HEK293 (cell line): Measurements from ENCODE around the gene FAM43A.

Experiments
- BCL11A ChIP-seq: fragments of 450-650 bp; formaldehyde crosslinking; IDR thresholded peaks from 2 replicates; pipeline ENCODE4 v1.5.1; 2016; ENCODE audit warnings: low read depth, missing biosample characterization, missing genetic modification characterization
- KLF1 ChIP-seq: fragments of 450-650 bp; formaldehyde crosslinking; IDR thresholded peaks from 2 replicates; pipeline ENCODE4 v1.5.1; 2016; ENCODE audit warnings: missing biosample characterization, missing genetic modification characterization
- KLF16 ChIP-seq: fragments of 450-650 bp; formaldehyde crosslinking; IDR thresholded peaks from 2 replicates; pipeline ENCODE4 v1.5.1; 2017; ENCODE audit warnings: missing biosample characterization, missing genetic modification characterization
- PRDM1 ChIP-seq: fragments of 450-650 bp; formaldehyde crosslinking; IDR thresholded peaks from 2 replicates; pipeline ENCODE4; 2016; ENCODE audit warnings: missing biosample characterization, missing genetic modification characterization
- RBAK ChIP-seq: fragments of 450-650 bp; formaldehyde crosslinking; IDR thresholded peaks from 2 replicates; pipeline ENCODE4 v1.5.1; 2016; ENCODE audit warnings: missing biosample characterization, missing genetic modification characterization
- SCRT1 ChIP-seq: fragments of 450-650 bp; formaldehyde crosslinking; IDR thresholded peaks from 2 replicates; pipeline ENCODE4 v1.5.1; 2016; ENCODE audit warnings: missing biosample characterization, missing genetic modification characterization, borderline replicate concordance
- SP3 ChIP-seq: fragments of 450-650 bp; formaldehyde crosslinking; IDR thresholded peaks from 2 replicates; pipeline ENCODE4 v1.5.1; 2016; ENCODE audit warnings: missing biosample characterization, missing genetic modification characterization
- SP7 ChIP-seq: fragments of 450-650 bp; formaldehyde crosslinking; IDR thresholded peaks from 2 replicates; pipeline ENCODE4 v1.5.1; 2016; ENCODE audit warnings: missing biosample characterization, missing genetic modification characterization
- TCF7L2 ChIP-seq: IDR thresholded peaks from 2 replicates; pipeline ENCODE4 v1.6.1; 2011; ENCODE audit warnings: low read depth, mild to moderate bottlenecking, inconsistent platforms, low read length, moderate library complexity, borderline replicate concordance
- ZBTB11 ChIP-seq: fragments of 450-650 bp; formaldehyde crosslinking; conservative IDR thresholded peaks from 2 replicates; pipeline ENCODE4 v1.5.1; 2016; ENCODE audit warnings: low read depth, missing biosample characterization, missing genetic modification characterization
- ZBTB48 ChIP-seq: fragments of 450-650 bp; formaldehyde crosslinking; IDR thresholded peaks from 2 replicates; pipeline ENCODE4 v1.5.1; 2016; ENCODE audit warnings: missing biosample characterization, missing genetic modification characterization
- ZBTB7A ChIP-seq: fragments of 450-650 bp; formaldehyde crosslinking; IDR thresholded peaks from 2 replicates; pipeline ENCODE4 v1.5.1; 2016; ENCODE audit warnings: low read depth, missing biosample characterization, missing genetic modification characterization
- ZEB2 ChIP-seq: fragments of 450-650 bp; formaldehyde crosslinking; IDR thresholded peaks from 2 replicates; pipeline ENCODE4 v1.5.1; 2016; ENCODE audit warnings: missing biosample characterization, missing genetic modification characterization
- ZFHX2 ChIP-seq: fragments of 450-650 bp; formaldehyde crosslinking; conservative IDR thresholded peaks from 2 replicates; pipeline ENCODE4 v1.5.1; 2016; ENCODE audit warnings: missing biosample characterization, missing genetic modification characterization
- ZFP41 ChIP-seq: fragments of 450-650 bp; formaldehyde crosslinking; IDR thresholded peaks from 2 replicates; pipeline ENCODE4 v1.5.1; 2016; ENCODE audit warnings: missing biosample characterization, missing genetic modification characterization, borderline replicate concordance
- ZFP69B ChIP-seq: fragments of 450-650 bp; formaldehyde crosslinking; IDR thresholded peaks from 2 replicates; pipeline ENCODE4 v1.5.1; 2016; ENCODE audit warnings: missing biosample characterization, missing genetic modification characterization
- ZNF26 ChIP-seq: fragments of 450-650 bp; formaldehyde crosslinking; IDR thresholded peaks from 2 replicates; pipeline ENCODE4 v1.5.1; 2016; ENCODE audit warnings: missing biosample characterization, missing genetic modification characterization
- ZNF335 ChIP-seq: fragments of 450-650 bp; formaldehyde crosslinking; conservative IDR thresholded peaks from 2 replicates; pipeline ENCODE4 v1.5.1; 2016; ENCODE audit warnings: missing biosample characterization, missing genetic modification characterization
- ZNF394 ChIP-seq: fragments of 450-650 bp; formaldehyde crosslinking; IDR thresholded peaks from 2 replicates; pipeline ENCODE4 v1.5.1; 2016; ENCODE audit warnings: missing biosample characterization, missing genetic modification characterization, mild to moderate bottlenecking, moderate library complexity, borderline replicate concordance
- ZNF423 ChIP-seq: fragments of 450-650 bp; formaldehyde crosslinking; IDR thresholded peaks from 2 replicates; pipeline ENCODE4 v1.5.1; 2016; ENCODE audit warnings: missing biosample characterization, missing genetic modification characterization
- ZNF529 ChIP-seq: fragments of 450-650 bp; formaldehyde crosslinking; IDR thresholded peaks from 2 replicates; pipeline ENCODE4 v1.5.1; 2017; ENCODE audit warnings: missing genetic modification characterization, missing biosample characterization; ENCODE audit not compliant: insufficient replicate concordance
- ZNF585B ChIP-seq: fragments of 450-650 bp; formaldehyde crosslinking; IDR thresholded peaks from 2 replicates; pipeline ENCODE4 v1.5.1; 2016; ENCODE audit warnings: missing biosample characterization, missing genetic modification characterization
- ZNF623 ChIP-seq: fragments of 450-650 bp; formaldehyde crosslinking; IDR thresholded peaks from 2 replicates; pipeline ENCODE4 v1.5.1; 2016; ENCODE audit warnings: missing biosample characterization, missing genetic modification characterization
- ZXDB ChIP-seq: fragments of 450-650 bp; formaldehyde crosslinking; IDR thresholded peaks from 2 replicates; pipeline ENCODE4 v1.5.1; 2016; ENCODE audit warnings: missing biosample characterization, missing genetic modification characterization
- TF ChIP-seq, protein P1 (sequence below): fragments of 450-650 bp; formaldehyde crosslinking; IDR thresholded peaks from 2 replicates; pipeline ENCODE4 v1.5.1; 2016; ENCODE audit warnings: missing biosample characterization, missing genetic modification characterization
- TF ChIP-seq, protein P2 (sequence below): fragments of 450-650 bp; formaldehyde crosslinking; IDR thresholded peaks from 2 replicates; pipeline ENCODE4 v1.5.1; 2016; ENCODE audit warnings: missing biosample characterization, missing genetic modification characterization
- TF ChIP-seq, protein P3 (sequence below): fragments of 450-650 bp; formaldehyde crosslinking; IDR thresholded peaks from 2 replicates; pipeline ENCODE4 v1.5.1; 2016; ENCODE audit warnings: missing biosample characterization, missing genetic modification characterization

The FAM43A gene

GRCh38 chr3:194685718-194686413 lies at the start of gene FAM43A (continued):
- TF ChIP-seq ZNF423 (no peak), ZEB2 (tag by site-specific recombination) (peak; percentile 84), ZNF394 (tag by site-specific recombination) (peak; percentile 56; the same call in 1 of the 2 replicates), SP7 (tag by site-specific recombination) (peak; percentile 81), TCF7L2 (no peak), ZBTB7A (tag by site-specific recombination) (peak; percentile 50; the same call in 1 of the 2 replicates), ZNF529 (tag by site-specific recombination) (no peak), RBAK (no peak), SP3 (no peak; the same call in none of the 2 replicates), ZNF335 (tag by site-specific recombination) (peak; percentile 55), KLF16 (tag by site-specific recombination) (0 out of 2 replicates have a peak, but pooled peaks have one; percentile 43), ZNF26 (no peak), ZFP41 (tag by site-specific recombination) (no peak), ZFP69B (tag by site-specific recombination) (peak; percentile 83), ZXDB (tag by site-specific recombination) (peak; percentile 58; the same call in 1 of the 2 replicates), ZNF623 (tag by site-specific recombination) (no peak), ZFHX2 (tag by site-specific recombination) (0 out of 2 replicates have a peak, but pooled peaks have one; percentile 14), ZBTB48 (tag by site-specific recombination) (no peak), BCL11A (tag by site-specific recombination) (0 out of 2 replicates have a peak, but pooled peaks have one; percentile 15), PRDM1 (tag by site-specific recombination) (no peak), ZNF585B (tag by site-specific recombination) (no peak), SCRT1 (tag by site-specific recombination) (no peak), KLF1 (tag by site-specific recombination) (peak; percentile 16; the same call in 1 of the 2 replicates), ZBTB11 (tag by site-specific recombination) (peak; percentile 63)
- TF ChIP-seq, protein P1, sequence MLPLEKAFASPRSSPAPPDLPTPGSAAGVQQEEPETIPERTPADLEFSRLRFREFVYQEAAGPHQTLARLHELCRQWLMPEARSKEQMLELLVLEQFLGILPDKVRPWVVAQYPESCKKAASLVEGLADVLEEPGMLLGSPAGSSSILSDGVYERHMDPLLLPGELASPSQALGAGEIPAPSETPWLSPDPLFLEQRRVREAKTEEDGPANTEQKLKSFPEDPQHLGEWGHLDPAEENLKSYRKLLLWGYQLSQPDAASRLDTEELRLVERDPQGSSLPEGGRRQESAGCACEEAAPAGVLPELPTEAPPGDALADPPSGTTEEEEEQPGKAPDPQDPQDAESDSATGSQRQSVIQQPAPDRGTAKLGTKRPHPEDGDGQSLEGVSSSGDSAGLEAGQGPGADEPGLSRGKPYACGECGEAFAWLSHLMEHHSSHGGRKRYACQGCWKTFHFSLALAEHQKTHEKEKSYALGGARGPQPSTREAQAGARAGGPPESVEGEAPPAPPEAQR (tag by site-specific recombination) = no peak
- TF ChIP-seq, protein P2, sequence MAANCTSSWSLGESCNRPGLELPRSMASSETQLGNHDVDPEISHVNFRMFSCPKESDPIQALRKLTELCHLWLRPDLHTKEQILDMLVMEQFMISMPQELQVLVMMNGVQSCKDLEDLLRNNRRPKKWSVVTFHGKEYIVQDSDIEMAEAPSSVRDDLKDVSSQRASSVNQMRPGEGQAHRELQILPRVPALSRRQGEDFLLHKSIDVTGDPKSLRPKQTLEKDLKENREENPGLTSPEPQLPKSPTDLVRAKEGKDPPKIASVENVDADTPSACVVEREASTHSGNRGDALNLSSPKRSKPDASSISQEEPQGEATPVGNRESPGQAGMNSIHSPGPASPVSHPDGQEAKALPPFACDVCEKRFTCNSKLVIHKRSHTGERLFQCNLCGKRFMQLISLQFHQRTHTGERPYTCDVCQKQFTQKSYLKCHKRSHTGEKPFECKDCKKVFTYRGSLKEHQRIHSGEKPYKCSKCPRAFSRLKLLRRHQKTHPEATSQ (tag by site-specific recombination) = no peak
- TF ChIP-seq, protein P3, sequence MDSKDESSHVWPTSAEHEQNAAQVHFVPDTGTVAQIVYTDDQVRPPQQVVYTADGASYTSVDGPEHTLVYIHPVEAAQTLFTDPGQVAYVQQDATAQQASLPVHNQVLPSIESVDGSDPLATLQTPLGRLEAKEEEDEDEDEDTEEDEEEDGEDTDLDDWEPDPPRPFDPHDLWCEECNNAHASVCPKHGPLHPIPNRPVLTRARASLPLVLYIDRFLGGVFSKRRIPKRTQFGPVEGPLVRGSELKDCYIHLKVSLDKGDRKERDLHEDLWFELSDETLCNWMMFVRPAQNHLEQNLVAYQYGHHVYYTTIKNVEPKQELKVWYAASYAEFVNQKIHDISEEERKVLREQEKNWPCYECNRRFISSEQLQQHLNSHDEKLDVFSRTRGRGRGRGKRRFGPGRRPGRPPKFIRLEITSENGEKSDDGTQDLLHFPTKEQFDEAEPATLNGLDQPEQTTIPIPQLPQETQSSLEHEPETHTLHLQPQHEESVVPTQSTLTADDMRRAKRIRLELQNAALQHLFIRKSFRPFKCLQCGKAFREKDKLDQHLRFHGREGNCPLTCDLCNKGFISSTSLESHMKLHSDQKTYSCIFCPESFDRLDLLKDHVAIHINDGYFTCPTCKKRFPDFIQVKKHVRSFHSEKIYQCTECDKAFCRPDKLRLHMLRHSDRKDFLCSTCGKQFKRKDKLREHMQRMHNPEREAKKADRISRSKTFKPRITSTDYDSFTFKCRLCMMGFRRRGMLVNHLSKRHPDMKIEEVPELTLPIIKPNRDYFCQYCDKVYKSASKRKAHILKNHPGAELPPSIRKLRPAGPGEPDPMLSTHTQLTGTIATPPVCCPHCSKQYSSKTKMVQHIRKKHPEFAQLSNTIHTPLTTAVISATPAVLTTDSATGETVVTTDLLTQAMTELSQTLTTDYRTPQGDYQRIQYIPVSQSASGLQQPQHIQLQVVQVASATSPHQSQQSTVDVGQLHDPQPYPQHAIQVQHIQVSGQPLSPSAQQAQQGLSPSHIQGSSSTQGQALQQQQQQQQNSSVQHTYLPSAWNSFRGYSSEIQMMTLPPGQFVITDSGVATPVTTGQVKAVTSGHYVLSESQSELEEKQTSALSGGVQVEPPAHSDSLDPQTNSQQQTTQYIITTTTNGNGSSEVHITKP (tag by site-specific recombination) = peak; percentile 97
